GM23338 (cell line): ENCODE results near the gene SCNN1A.

Source experiments
- CREB1 ChIP-seq: fragments of 250-450 bp; sonication (Bioruptor Pico); IDR thresholded peaks from 2 replicates; pipeline ENCODE4 v1.5.0; 2020; ENCODE audit warnings: low read depth, mild to moderate bottlenecking, moderate library complexity
- CTCF ChIP-seq, 2 experiments: fragments of 200-600 bp in 1 of 2; sonication (generic) in 1 of 2; conservative IDR thresholded peaks; 2 replicates each; pipeline versions ENCODE4 v1.5.1 to v1.6.1; 2016 to 2017; ENCODE audit warnings: antibody characterized with exemption in 2 of 2, low read depth in 2 of 2, mild to moderate bottlenecking in 2 of 2, moderate library complexity in 1 of 2
- ETS1 ChIP-seq: IDR thresholded peaks from 2 replicates; pipeline ENCODE4 v1.6.1; 2016; ENCODE audit warnings: antibody characterized with exemption
- EZH2 ChIP-seq: fragments of 200-600 bp; sonication (generic); IDR thresholded peaks from one replicate; pipeline ENCODE4 v1.8.0; 2017; ENCODE audit warnings: antibody characterized with exemption, mild to moderate bottlenecking, low read depth; ENCODE audit not compliant: unreplicated experiment
- EZH2phosphoT487 ChIP-seq: fragments of 200-600 bp; sonication (generic); IDR thresholded peaks from one replicate; pipeline ENCODE4 v1.8.1; 2018; ENCODE audit warnings: antibody characterized with exemption; ENCODE audit not compliant: unreplicated experiment
- JUNB ChIP-seq: IDR thresholded peaks from one replicate; pipeline ENCODE4 v1.6.1; 2016; ENCODE audit warnings: antibody characterized with exemption; ENCODE audit not compliant: unreplicated experiment
- NANOG ChIP-seq: IDR thresholded peaks from 2 replicates; pipeline ENCODE4 v1.6.1; 2016; ENCODE audit warnings: antibody characterized with exemption, borderline replicate concordance
- POLR2AphosphoS5 ChIP-seq: IDR thresholded peaks from 2 replicates; pipeline ENCODE4 v1.6.1; 2016; ENCODE audit warnings: antibody characterized with exemption, low read depth
- REST ChIP-seq: IDR thresholded peaks from one replicate; pipeline ENCODE4 v1.6.1; 2018; ENCODE audit warnings: antibody characterized with exemption; ENCODE audit not compliant: unreplicated experiment
- STAT1 ChIP-seq: IDR thresholded peaks from one replicate; pipeline ENCODE4 v1.6.1; 2016; ENCODE audit warnings: antibody characterized with exemption; ENCODE audit not compliant: unreplicated experiment
- ZNF331 ChIP-seq: fragments of 250-450 bp; sonication (Bioruptor Pico); IDR thresholded peaks from 2 replicates; pipeline ENCODE4 v1.5.0; 2020; ENCODE audit warnings: low read depth, mild to moderate bottlenecking, moderate library complexity

GRCh38 chr12:6416596-6416995 is 41.2 kb upstream of the SCNN1A start:
- TF ChIP-seq POLR2AphosphoS5 (no peak), CTCF (conservative IDR thresholded peaks at IDR 0.05; ENCODE audit: low read depth in 2 of 2) (no peak), EZH2 (no peak), REST (no peak), ETS1 (no peak), ZNF331 (CRISPR knock-in tag) (no peak), EZH2phosphoT487 (no peak), NANOG (no peak), JUNB (no peak), CREB1 (no peak), STAT1 (no peak)
